A673 (cell line): ENCODE measurements around the gene FCN2. TPM values are rescaled to one million over a fixed set of nuclear protein-coding genes. Genes with fewer than 3 reads are reported as not detected.

ENCODE experiments used
- BruUV-seq: library from RNA; stranded (reverse); fragments of 400-500 nt; replicated peaks from 2 replicates; lab custom pipeline; 2021; lab: Mats Ljungman, UMichigan
- CTCF ChIA-PET: fragments of 300-600 bp; sonication (Branson Sonifier 250); formaldehyde crosslinking; loops from one replicate; lab custom pipeline; 2022; ENCODE audit warnings: antibody characterized with exemption; lab: Charles Lee
- POLR2A ChIA-PET: fragments of 300-600 bp; sonication (Branson Sonifier 250); formaldehyde crosslinking; loops from one replicate; lab custom pipeline; 2022; ENCODE audit warnings: antibody characterized with exemption; ENCODE audit not compliant: low non-redundant PET; lab: Charles Lee
- DNase-seq: peaks from one replicate; pipeline ENCODE4 v3.0.0-alpha.2; 2015; ENCODE audit warnings: low spot score
- H3K27ac ChIP-seq: fragments of 200-600 bp; sonication (generic); 2 replicates; pipeline ENCODE4 v1.5.1; 2016; ENCODE audit warnings: mixed run types, low read depth, mild to moderate bottlenecking, mixed read lengths, antibody characterized with exemption, low read length; ENCODE audit not compliant: poor library complexity, severe bottlenecking
- H3K27me3 ChIP-seq: fragments of 200-600 bp; sonication (generic); replicated peaks from 2 replicates; pipeline ENCODE4 v1.6.1; 2017; ENCODE audit warnings: mixed run types, low read depth, mild to moderate bottlenecking, mixed read lengths, antibody characterized with exemption, low read length; ENCODE audit not compliant: insufficient read depth, poor library complexity
- H3K36me3 ChIP-seq: fragments of 200-600 bp; sonication (generic); 2 replicates; pipeline ENCODE4 v1.6.1; 2016; ENCODE audit warnings: mixed run types, mild to moderate bottlenecking, mixed read lengths, antibody characterized with exemption, low read length; ENCODE audit not compliant: insufficient read depth, poor library complexity, severe bottlenecking
- H3K4me1 ChIP-seq: fragments of 200-600 bp; sonication (generic); 2 replicates; pipeline ENCODE4 v1.6.1; 2017; ENCODE audit warnings: mixed run types, mild to moderate bottlenecking, mixed read lengths, antibody characterized with exemption, low read length; ENCODE audit not compliant: insufficient read depth, poor library complexity, severe bottlenecking
- H3K4me3 ChIP-seq: fragments of 200-600 bp; sonication (generic); 2 replicates; pipeline ENCODE4 v1.5.1; 2016; ENCODE audit warnings: low read depth, mixed run types, mild to moderate bottlenecking, mixed read lengths, low read length; ENCODE audit not compliant: poor library complexity, severe bottlenecking
- H3K9me3 ChIP-seq: fragments of 200-600 bp; sonication (generic); 2 replicates; pipeline ENCODE4 v1.6.1; 2016; ENCODE audit warnings: mixed run types, low read depth, mild to moderate bottlenecking, mixed read lengths, antibody characterized with exemption, low read length; ENCODE audit not compliant: poor library complexity, severe bottlenecking
- CTCF ChIP-seq: fragments of 300-800, 200-600 bp; sonication (generic); conservative IDR thresholded peaks from 2 replicates; pipeline ENCODE4 v1.5.1; 2017; ENCODE audit warnings: low read depth, mild to moderate bottlenecking, antibody characterized with exemption, low read length, moderate library complexity, mixed read lengths
- EZH2 ChIP-seq: fragments of 200-600 bp; sonication (generic); IDR thresholded peaks from 2 replicates; pipeline ENCODE4 v1.6.1; 2017; ENCODE audit warnings: borderline replicate concordance, low read depth, mild to moderate bottlenecking, mixed read lengths, antibody characterized with exemption, low read length; ENCODE audit not compliant: poor library complexity, severe bottlenecking
- intact Hi-C: fragments of 100-400 bp; cut with micrococcal nuclease; formaldehyde crosslinking; loops from one replicate; pipeline ENCODE4 v1.10.0; 2022; ENCODE audit not compliant: unreplicated experiment
- total RNA-seq: library from RNA; stranded (reverse); gene quantifications from 2 replicates; pipeline ENCODE4 v1.2.3, GENCODE V29; 2021

FCN2 gene
- total RNA-seq, 1 experiment from 2014 or later = not detected

- no peak for TF ChIP-seq EZH2
- no peak for TF ChIP-seq CTCF
- POLR2A ChIA-PET = no interaction called here
- Histone ChIP-seq H3K27ac (no peak overlapping the region), H3K4me1 (no peaks in the 10 kb centered on the region), H3K4me3 (no peak overlapping the region), H3K27me3 (no peaks in the 10 kb centered on the region), H3K9me3 (peaks cover 9% of the 10 kb centered on the region), H3K36me3 (no peaks in the 10 kb centered on the region)
- intact Hi-C loops = no loop called here
- CTCF ChIA-PET = no interaction called here
- no TSS peak for BruUV-seq
- DNase-seq = no peak
These were observed 33.9 kb upstream of the FCN2 start for GRCh38 chr9:134846699-134847098.

- ChIA-PET CTCF (no interaction called here), POLR2A (no interaction called here)
- Histone ChIP-seq H3K4me3 (no peak overlapping the region), H3K4me1 (no peaks in the 10 kb centered on the region), H3K9me3 (peaks cover 9% of the 10 kb centered on the region), H3K36me3 (no peaks in the 10 kb centered on the region), H3K27ac (no peak overlapping the region), H3K27me3 (no peaks in the 10 kb centered on the region)
- intact Hi-C loops = no loop called here
- BruUV-seq = no TSS peak
- DNase-seq = no peak
- TF ChIP-seq EZH2 (no peak), CTCF (no peak)
These were observed 33.5 kb upstream of the FCN2 start for GRCh38 chr9:134847138-134847537.

- TF ChIP-seq EZH2 (no peak), CTCF (no peak)
- POLR2A ChIA-PET = no interaction called here
- Histone ChIP-seq H3K36me3 (no peaks in the 10 kb centered on the region), H3K9me3 (peaks cover 9% of the 10 kb centered on the region), H3K4me3 (no peak overlapping the region), H3K27ac (no peak overlapping the region), H3K27me3 (no peaks in the 10 kb centered on the region), H3K4me1 (no peaks in the 10 kb centered on the region)
- intact Hi-C loops = no loop called here
- BruUV-seq = no TSS peak
- CTCF ChIA-PET = no interaction called here
- DNase-seq = no peak
These were observed 32.7 kb upstream of the FCN2 start for GRCh38 chr9:134847752-134848432.
